Loucy (cell line): ENCODE data around the gene SEC16A.

Experiments
- H2AFZ ChIP-seq: fragments of 200-600 bp; sonication (generic); 2 replicates; pipeline ENCODE4 v1.6.0; 2016; ENCODE audit warnings: antibody characterized with exemption, mild to moderate bottlenecking, low read length, moderate library complexity
- H3F3A ChIP-seq: fragments of 200-600 bp; 2 replicates; pipeline ENCODE4 v1.6.0; 2016; ENCODE audit warnings: antibody characterized with exemption, low read depth, mild to moderate bottlenecking
- H3K27me3 ChIP-seq: fragments of 200-600 bp; sonication (generic); 2 replicates; pipeline ENCODE4 v1.6.1; 2014; ENCODE audit warnings: low read length, mild to moderate bottlenecking; ENCODE audit not compliant: insufficient read depth, poor library complexity, severe bottlenecking
- H3K36me3 ChIP-seq: fragments of 200-600 bp; sonication (generic); 2 replicates; pipeline ENCODE4 v1.6.1; 2016; ENCODE audit warnings: low read length; ENCODE audit not compliant: insufficient read depth
- H3K4me1 ChIP-seq: fragments of 200-600 bp; sonication (generic); 2 replicates; pipeline ENCODE4 v1.5.1; 2014; ENCODE audit warnings: low read length, mild to moderate bottlenecking; ENCODE audit not compliant: insufficient read depth, poor library complexity, severe bottlenecking
- H3K4me2 ChIP-seq: fragments of 200-600 bp; sonication (generic); 2 replicates; pipeline ENCODE4 v1.6.0; 2014; ENCODE audit warnings: antibody characterized with exemption, low read length, low read depth, mild to moderate bottlenecking; ENCODE audit not compliant: poor library complexity, severe bottlenecking
- H3K4me3 ChIP-seq: fragments of 200-600 bp; sonication (generic); 2 replicates; pipeline ENCODE4 v1.5.1; 2014; ENCODE audit warnings: low read length, mild to moderate bottlenecking, mixed read lengths; ENCODE audit not compliant: poor library complexity, severe bottlenecking
- H3K79me2 ChIP-seq: fragments of 200-600 bp; sonication (generic); 2 replicates; pipeline ENCODE4 v1.6.1; 2014; ENCODE audit warnings: low read length; ENCODE audit not compliant: insufficient read depth
- H3K9ac ChIP-seq: fragments of 200-600 bp; sonication (generic); 2 replicates; pipeline ENCODE4 v1.6.0; 2014; ENCODE audit warnings: mild to moderate bottlenecking, low read depth, low read length, moderate library complexity; ENCODE audit not compliant: poor library complexity, severe bottlenecking
- H3K9me2 ChIP-seq: fragments of 200-600 bp; sonication (generic); replicated peaks from 2 replicates; pipeline ENCODE4 v1.6.1; 2016; ENCODE audit warnings: low read depth, low read length, mixed read lengths
- H3K9me3 ChIP-seq: fragments of 200-600 bp; sonication (generic); 2 replicates; pipeline ENCODE4 v1.6.1; 2014; ENCODE audit warnings: mild to moderate bottlenecking, antibody characterized with exemption, low read length, low read depth; ENCODE audit not compliant: insufficient read depth
- H4K20me1 ChIP-seq: fragments of 200-600 bp; sonication (generic); 2 replicates; pipeline ENCODE4 v1.6.0; 2014; ENCODE audit warnings: antibody characterized with exemption, low read length, mild to moderate bottlenecking; ENCODE audit not compliant: insufficient read depth, poor library complexity, severe bottlenecking
- EZH2phosphoT487 ChIP-seq: fragments of 200-600 bp; IDR thresholded peaks from 2 replicates; pipeline ENCODE4 v1.6.1; 2018; ENCODE audit warnings: antibody characterized with exemption, mild to moderate bottlenecking, moderate library complexity, borderline replicate concordance
- TF ChIP-seq, protein P1 (sequence below): fragments of 200-600 bp; sonication (generic); conservative IDR thresholded peaks from 2 replicates; pipeline ENCODE4 v1.5.1; 2014; ENCODE audit warnings: mild to moderate bottlenecking, antibody characterized with exemption, low read length

The SEC16A gene

DNA sequence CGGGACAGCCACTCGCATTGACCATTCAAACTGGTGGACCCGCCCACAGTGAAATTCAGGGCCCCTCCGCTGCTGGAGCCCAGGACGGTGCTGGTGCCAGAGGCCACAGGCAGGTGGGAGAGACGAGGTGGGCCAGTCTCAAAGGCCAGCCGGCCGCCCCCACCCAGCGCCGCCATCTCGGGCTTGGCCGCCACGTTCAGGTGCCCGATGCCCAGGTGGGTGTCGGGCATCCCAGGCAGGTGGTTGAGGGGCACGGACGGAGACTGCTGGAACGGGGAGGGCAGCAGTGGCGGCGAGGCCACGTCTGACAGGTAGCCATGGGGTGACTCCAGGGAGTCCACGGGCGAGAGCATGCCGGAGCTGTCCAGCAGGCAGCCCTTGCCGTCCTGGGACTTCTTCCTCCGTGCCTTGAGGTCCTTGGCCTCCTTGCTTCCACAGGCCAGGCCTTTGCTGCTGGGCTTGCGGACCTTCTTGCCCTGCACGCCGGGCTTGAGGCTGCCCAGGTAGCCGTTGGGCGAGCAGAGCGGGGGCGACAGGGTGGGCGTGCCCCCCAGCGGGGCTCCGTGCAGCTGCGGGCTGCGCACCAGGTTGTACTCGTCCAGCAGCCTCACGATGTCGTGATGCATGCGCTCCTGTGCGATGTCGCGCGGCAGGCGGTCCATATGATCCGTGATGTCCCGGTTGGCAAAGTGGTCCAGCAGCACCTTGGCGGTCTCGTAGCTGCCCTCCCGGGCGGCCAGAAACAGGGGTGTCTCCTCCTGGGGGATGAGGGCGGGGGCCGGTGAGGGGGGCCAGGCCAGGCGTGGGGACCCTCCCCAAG is 14.2 kb upstream of the SEC16A start:
- Histone ChIP-seq H3K4me2 (no peak overlapping the region), H3K27me3 (no peaks in the 10 kb centered on the region), H3K9me2 (no peaks in the 10 kb centered on the region), H4K20me1 (no peaks in the 10 kb centered on the region), H3F3A (no peaks in the 10 kb centered on the region), H3K9ac (no peak overlapping the region), H3K4me1 (no peaks in the 10 kb centered on the region), H2AFZ (no peak overlapping the region), H3K9me3 (no peaks in the 10 kb centered on the region), H3K4me3 (no peak overlapping the region), H3K79me2 (no peaks in the 10 kb centered on the region), H3K36me3 (no peaks in the 10 kb centered on the region; the same call in 1 of the 2 replicates)
- TF ChIP-seq EZH2phosphoT487: no peak
- TF ChIP-seq, protein P1, sequence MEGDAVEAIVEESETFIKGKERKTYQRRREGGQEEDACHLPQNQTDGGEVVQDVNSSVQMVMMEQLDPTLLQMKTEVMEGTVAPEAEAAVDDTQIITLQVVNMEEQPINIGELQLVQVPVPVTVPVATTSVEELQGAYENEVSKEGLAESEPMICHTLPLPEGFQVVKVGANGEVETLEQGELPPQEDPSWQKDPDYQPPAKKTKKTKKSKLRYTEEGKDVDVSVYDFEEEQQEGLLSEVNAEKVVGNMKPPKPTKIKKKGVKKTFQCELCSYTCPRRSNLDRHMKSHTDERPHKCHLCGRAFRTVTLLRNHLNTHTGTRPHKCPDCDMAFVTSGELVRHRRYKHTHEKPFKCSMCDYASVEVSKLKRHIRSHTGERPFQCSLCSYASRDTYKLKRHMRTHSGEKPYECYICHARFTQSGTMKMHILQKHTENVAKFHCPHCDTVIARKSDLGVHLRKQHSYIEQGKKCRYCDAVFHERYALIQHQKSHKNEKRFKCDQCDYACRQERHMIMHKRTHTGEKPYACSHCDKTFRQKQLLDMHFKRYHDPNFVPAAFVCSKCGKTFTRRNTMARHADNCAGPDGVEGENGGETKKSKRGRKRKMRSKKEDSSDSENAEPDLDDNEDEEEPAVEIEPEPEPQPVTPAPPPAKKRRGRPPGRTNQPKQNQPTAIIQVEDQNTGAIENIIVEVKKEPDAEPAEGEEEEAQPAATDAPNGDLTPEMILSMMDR: no peak

DNA sequence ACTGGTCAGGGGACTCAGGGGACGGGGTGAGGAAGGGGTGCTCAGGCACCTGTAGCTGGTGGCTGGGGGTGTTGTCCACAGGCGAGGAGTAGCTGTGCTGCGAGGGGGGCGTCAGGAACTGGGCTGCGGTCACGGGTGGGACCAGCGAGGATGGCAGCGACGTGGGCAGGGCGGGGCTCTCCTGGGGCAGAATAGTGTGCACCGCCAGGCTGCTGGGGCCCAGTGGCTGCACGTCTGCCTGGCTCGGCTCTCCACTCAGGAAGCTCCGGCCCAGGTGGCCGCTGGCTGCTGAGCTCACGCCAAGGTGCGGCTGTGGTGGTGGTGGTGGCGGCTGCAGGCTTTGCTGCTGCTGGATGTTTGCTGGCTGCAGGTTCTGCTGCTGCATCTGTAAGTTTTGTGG is 13.3 kb upstream of the SEC16A start:
- Histone ChIP-seq H3K4me1 (no peaks in the 10 kb centered on the region), H3K79me2 (no peaks in the 10 kb centered on the region), H3K27me3 (no peaks in the 10 kb centered on the region), H3K9me3 (no peaks in the 10 kb centered on the region), H2AFZ (no peak overlapping the region), H3F3A (no peaks in the 10 kb centered on the region), H3K36me3 (no peaks in the 10 kb centered on the region; the same call in 1 of the 2 replicates), H3K9ac (no peak overlapping the region), H3K4me2 (no peak overlapping the region), H3K9me2 (no peaks in the 10 kb centered on the region), H3K4me3 (no peak overlapping the region), H4K20me1 (no peaks in the 10 kb centered on the region)
- TF ChIP-seq EZH2phosphoT487: no peak
- TF ChIP-seq, protein P1: no peak

DNA sequence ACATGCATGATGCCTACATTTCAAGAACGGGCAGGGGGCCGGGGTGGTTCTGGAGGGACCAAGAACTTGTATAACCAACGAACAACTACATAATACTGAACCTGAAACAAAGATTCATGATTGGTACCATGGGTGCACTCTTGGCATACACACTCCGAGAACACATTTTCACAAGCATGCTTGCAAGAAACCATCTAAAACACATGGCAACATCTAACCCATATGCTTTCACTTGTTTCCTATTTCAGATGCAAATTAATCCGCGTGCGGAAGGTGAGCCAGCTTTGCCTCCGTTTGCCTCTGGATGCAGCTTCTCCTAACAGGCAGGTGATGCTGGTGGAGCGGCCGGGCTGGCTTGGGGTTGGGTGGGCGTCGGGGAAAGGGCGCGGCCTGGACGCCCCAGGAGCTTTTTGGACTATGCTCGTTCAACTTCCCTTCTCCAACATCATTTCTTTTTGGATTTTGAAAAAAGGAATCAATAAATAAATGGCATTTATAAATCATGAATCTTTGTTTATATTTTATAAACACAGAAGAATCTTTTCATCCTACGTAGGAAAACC is 12.5 kb upstream of the SEC16A start:
- H3K79me2 ChIP-seq: no peaks in the 10 kb centered on the region
- no peak overlapping the region for H2AFZ ChIP-seq
- H3K27me3 ChIP-seq: no peaks in the 10 kb centered on the region
- TF ChIP-seq EZH2phosphoT487: no peak
- TF ChIP-seq, protein P1: no peak
- H3K9me2 ChIP-seq: no peaks in the 10 kb centered on the region
- H3K4me2 ChIP-seq: no peak overlapping the region
- no peaks in the 10 kb centered on the region; the same call in 1 of the 2 replicates for H3K36me3 ChIP-seq
- no peaks in the 10 kb centered on the region for H3K4me1 ChIP-seq
- no peaks in the 10 kb centered on the region for H4K20me1 ChIP-seq
- H3K9me3 ChIP-seq: no peaks in the 10 kb centered on the region
- H3K9ac ChIP-seq: no peak overlapping the region
- no peaks in the 10 kb centered on the region for H3F3A ChIP-seq
- no peak overlapping the region for H3K4me3 ChIP-seq
